GM18526 (cell line): Measurements from ENCODE around the gene CEACAM5.

Source experiments
- POLR2A ChIP-seq: IDR thresholded peaks from 3 replicates; pipeline ENCODE4 v1.6.1; 2011; ENCODE audit not compliant: insufficient read length; ENCODE audit errors: extremely low read depth

CEACAM5 gene

GRCh38 chr19:41696402-41697197 is 11.8 kb upstream of the CEACAM5 start:
- TF ChIP-seq POLR2A, result no peak

GRCh38 chr19:41697198-41697855 is 11.1 kb upstream of the CEACAM5 start:
- TF ChIP-seq POLR2A, result no peak

- no peak for TF ChIP-seq POLR2A
These were observed 9.6 kb upstream of the CEACAM5 start for GRCh38 chr19:41698746-41699230.

GRCh38 chr19:41699231-41699967 is 9.0 kb upstream of the CEACAM5 start:
- TF ChIP-seq POLR2A, result no peak

- TF ChIP-seq POLR2A, result no peak
These were observed 8.5 kb upstream of the CEACAM5 start for GRCh38 chr19:41699968-41700323.

- no peak for TF ChIP-seq POLR2A
These were observed 7.8 kb upstream of the CEACAM5 start for GRCh38 chr19:41700381-41701195.

- TF ChIP-seq POLR2A, result no peak
These were observed 6.9 kb upstream of the CEACAM5 start for GRCh38 chr19:41701401-41702075.

- no peak for TF ChIP-seq POLR2A
These were observed 6.2 kb upstream of the CEACAM5 start for GRCh38 chr19:41702171-41702651.

GRCh38 chr19:41703602-41704293 is 4.7 kb upstream of the CEACAM5 start:
- no peak for TF ChIP-seq POLR2A

- TF ChIP-seq POLR2A, result no peak
These were observed 2.8 kb upstream of the CEACAM5 start for GRCh38 chr19:41705393-41706174.

- TF ChIP-seq POLR2A, result no peak
These were observed 1.5 kb upstream of the CEACAM5 start for GRCh38 chr19:41706741-41707501.

GRCh38 chr19:41707502-41707812 is 969 bp upstream of the CEACAM5 start:
- TF ChIP-seq POLR2A, result no peak
